Activated naive CD8-positive, alpha-beta T cell treated with anti-CD3 and anti-CD28 coated beads, Interleukin-2, amount 50 U/mL, for 24 hours (primary cell): ENCODE measurements around the gene PLEKHB2.
"Not testable (repeated sequence)": the region's sequence is repeated elsewhere in the genome, so short reads cannot be mapped to it uniquely, and the experiment has no call there.

Source experiments
- ATAC-seq: fragments of 150-1000 bp; cut with Tn5 transposase; one replicate; pipeline ENCODE4 v1.10.0; 2021
- DNase-seq: peaks from one replicate; pipeline ENCODE4 v3.0.0; 2021
- H3K27ac Mint-ChIP-seq: one replicate; pipeline ENCODE4 v1.8.0; 2021; ENCODE audit warnings: mild to moderate bottlenecking, mixed read lengths
- H3K27me3 Mint-ChIP-seq: one replicate; pipeline ENCODE4 v1.8.0; 2021; ENCODE audit warnings: mixed read lengths
- H3K36me3 Mint-ChIP-seq: one replicate; pipeline ENCODE4 v1.8.0; 2021; ENCODE audit warnings: low read depth, mixed read lengths
- H3K4me1 Mint-ChIP-seq: one replicate; pipeline ENCODE4 v1.8.0; 2021; ENCODE audit warnings: mixed read lengths
- H3K4me3 Mint-ChIP-seq: one replicate; pipeline ENCODE4 v1.8.0; 2021; ENCODE audit warnings: mild to moderate bottlenecking, moderate library complexity, mixed read lengths
- H3K9me3 Mint-ChIP-seq: one replicate; pipeline ENCODE4 v1.8.0; 2021; ENCODE audit warnings: mixed read lengths

PLEKHB2 gene, protein sequence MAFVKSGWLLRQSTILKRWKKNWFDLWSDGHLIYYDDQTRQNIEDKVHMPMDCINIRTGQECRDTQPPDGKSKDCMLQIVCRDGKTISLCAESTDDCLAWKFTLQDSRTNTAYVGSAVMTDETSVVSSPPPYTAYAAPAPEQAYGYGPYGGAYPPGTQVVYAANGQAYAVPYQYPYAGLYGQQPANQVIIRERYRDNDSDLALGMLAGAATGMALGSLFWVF

DNA sequence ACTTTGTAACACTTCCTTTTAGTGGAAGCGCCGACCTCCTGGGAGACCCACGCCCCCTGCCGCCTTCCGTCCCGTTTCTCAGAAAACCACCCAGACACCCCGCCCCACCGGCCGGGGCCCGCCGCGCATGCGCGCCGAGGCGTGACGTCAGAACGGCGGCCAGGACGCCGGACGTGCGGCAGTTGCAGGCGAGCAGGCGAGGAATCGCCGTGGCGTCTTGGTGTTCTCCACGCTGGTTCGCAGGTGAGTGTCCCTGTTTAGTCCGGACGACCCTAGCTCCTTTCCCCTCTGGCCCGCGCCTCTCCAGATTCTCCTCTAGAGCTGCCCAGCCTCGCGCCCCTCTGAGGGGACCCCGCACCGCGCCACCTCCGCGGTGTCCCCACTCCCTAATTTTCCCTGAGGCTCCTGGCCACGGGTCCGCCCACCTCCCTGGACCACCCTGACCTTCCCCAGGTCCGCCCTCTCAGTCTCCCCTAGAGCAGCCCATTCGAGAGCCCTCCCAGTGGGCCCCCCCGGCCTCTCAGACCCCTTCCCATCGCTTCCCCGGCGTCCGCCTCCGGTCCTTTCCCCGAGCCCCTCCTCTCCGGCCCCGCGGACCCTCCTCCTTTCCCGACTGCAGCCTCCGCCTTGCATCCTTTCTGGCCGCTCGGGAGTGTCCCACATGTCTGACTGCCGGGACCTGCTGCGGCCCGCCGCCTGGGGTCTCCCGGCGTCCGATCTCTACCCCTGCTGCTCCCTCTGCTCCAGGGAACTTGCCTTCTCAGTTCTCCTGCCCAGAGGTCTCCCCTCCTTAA is at the start of gene PLEKHB2:
TSS of gene PLEKHB2 (plus strand) at position 181 of the 794 bp plus-strand sequence. CDS start 15,606 bp downstream, outside the sequence.
- peak; percentile 95 for DNase-seq
- ATAC-seq = peak; percentile 70
- H3K36me3 Mint-ChIP-seq = peaks cover 20% of the 10 kb centered on the region
- H3K27ac Mint-ChIP-seq = peak within 1 kb of the TSS; percentile 96
- peak within 1 kb of the TSS; percentile 93 for H3K4me3 Mint-ChIP-seq
- H3K4me1 Mint-ChIP-seq = peaks cover 53% of the 10 kb centered on the region
- H3K9me3 Mint-ChIP-seq = no peaks in the 10 kb centered on the region
- no peaks in the 10 kb centered on the region for H3K27me3 Mint-ChIP-seq

- ATAC-seq (no peak), DNase-seq (no peak)
- no peaks in the 10 kb centered on the region for H3K9me3 Mint-ChIP-seq
- peaks cover 4% of the 10 kb centered on the region for H3K4me1 Mint-ChIP-seq
- peaks cover 56% of the 10 kb centered on the region for H3K36me3 Mint-ChIP-seq
- no peaks in the 10 kb centered on the region for H3K27me3 Mint-ChIP-seq
- no peak overlapping the region for H3K4me3 Mint-ChIP-seq
- no peak overlapping the region for H3K27ac Mint-ChIP-seq
These were observed 48.8 kb upstream of the PLEKHB2 start for GRCh38 chr2:131056204-131056931.

DNA sequence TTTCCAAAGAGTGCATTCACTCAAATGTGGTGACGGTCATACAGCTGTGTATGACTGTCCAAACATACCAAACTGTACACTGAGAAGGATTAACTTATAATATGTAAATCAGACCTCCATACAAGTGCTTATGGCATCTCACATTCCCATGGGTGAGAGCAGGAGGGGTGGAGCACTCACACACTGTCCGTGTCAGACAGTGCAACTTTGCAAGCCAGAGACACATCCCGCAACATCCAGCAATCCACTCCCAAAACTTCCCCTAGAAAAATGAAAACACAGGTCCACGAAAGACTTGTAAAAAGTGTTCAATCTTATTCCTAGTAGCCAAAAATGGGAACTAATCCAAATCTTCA is 48.2 kb upstream of the PLEKHB2 start:
- no peaks in the 10 kb centered on the region for H3K9me3 Mint-ChIP-seq
- H3K4me1 Mint-ChIP-seq = peaks cover 8% of the 10 kb centered on the region
- peaks cover 51% of the 10 kb centered on the region for H3K36me3 Mint-ChIP-seq
- H3K27ac Mint-ChIP-seq = no peak overlapping the region
- ATAC-seq (no peak), DNase-seq (no peak)
- no peak overlapping the region for H3K4me3 Mint-ChIP-seq
- H3K27me3 Mint-ChIP-seq = no peaks in the 10 kb centered on the region

GRCh38 chr2:131058214-131058843 is 46.8 kb upstream of the PLEKHB2 start:
- peaks cover 48% of the 10 kb centered on the region for H3K36me3 Mint-ChIP-seq
- H3K9me3 Mint-ChIP-seq = no peaks in the 10 kb centered on the region
- peaks cover 17% of the 10 kb centered on the region for H3K4me1 Mint-ChIP-seq
- no peaks in the 10 kb centered on the region for H3K27me3 Mint-ChIP-seq
- H3K27ac Mint-ChIP-seq = peak overlapping the region; percentile 34
- H3K4me3 Mint-ChIP-seq = no peak overlapping the region
- DNase-seq = no peak
- no peak for ATAC-seq

DNA sequence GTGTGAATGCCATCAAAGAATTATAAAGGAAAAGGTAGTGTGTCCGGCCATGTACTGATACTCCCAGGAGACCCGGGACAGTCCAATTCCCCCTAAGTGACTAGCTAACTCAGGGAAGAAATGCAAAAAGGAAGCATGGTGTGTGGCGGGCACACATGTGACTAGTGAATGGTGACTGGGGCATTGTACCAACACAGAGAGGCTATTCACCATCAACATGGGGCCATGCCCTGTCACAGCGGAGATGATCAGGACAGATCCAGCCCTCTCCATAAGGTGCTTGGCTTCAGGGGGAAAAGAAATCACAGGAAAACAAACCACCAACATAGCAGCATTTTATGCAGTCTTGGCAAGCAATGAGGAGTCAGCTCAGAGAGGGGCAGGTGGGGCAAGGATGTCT is 46.2 kb upstream of the PLEKHB2 start:
- Mint-ChIP-seq H3K27me3 (no peaks in the 10 kb centered on the region), H3K36me3 (peaks cover 50% of the 10 kb centered on the region), H3K4me3 (no peak overlapping the region), H3K9me3 (no peaks in the 10 kb centered on the region), H3K27ac (no peak overlapping the region), H3K4me1 (peaks cover 20% of the 10 kb centered on the region)
- ATAC-seq (no peak), DNase-seq (no peak)

GRCh38 chr2:131063501-131064283 is 41.4 kb upstream of the PLEKHB2 start:
- no peak for DNase-seq

DNA sequence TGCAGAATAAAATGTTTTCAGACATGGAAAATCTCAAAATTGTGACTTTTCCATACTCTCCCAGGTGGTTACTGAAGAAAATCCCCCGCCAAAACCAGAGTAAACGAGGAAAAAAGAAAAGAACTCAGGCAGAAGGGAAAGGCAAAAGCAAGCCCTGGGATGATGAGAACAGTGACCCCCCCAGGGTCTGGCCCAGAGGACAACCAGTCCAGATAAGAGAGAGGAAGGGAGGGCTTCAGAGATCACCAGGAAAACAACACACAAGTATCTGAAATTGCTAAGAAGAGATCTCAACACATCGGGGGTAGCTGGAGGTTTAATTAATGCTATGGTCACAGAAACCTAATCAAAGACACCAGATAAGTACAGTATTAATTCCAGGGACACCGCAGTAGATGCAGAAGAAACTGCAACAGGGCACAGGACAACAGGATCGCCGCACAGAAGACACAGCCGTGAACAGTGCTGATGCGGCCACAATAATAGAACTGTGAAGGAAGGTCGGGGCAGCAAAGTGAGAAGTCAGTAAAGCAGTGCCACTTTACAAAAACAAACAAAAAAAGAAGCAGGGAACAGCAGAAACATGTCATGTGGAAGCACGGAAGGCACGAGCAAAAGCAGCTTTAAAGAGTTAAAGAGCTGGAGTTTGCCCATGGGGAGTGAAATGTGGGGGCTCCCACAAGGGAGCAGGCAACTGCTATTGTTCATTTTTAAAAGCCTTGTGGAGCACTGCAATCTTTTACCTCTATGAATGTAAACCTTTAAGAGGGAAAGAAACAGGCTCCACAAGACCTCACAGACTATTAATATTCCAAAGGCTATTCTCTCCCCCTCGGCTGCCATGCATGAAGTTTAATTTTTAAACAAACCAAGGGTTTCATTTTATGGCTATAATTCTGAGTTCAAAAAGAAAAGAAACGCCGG is 40.3 kb upstream of the PLEKHB2 start:
- DNase-seq (no peak), ATAC-seq (no peak)
- H3K4me1 Mint-ChIP-seq = peaks cover 18% of the 10 kb centered on the region
- no peak overlapping the region for H3K27ac Mint-ChIP-seq
- no peaks in the 10 kb centered on the region for H3K9me3 Mint-ChIP-seq
- H3K36me3 Mint-ChIP-seq = peaks cover 45% of the 10 kb centered on the region
- no peak overlapping the region for H3K4me3 Mint-ChIP-seq
- H3K27me3 Mint-ChIP-seq = no peaks in the 10 kb centered on the region

More at GRCh38 chr2:131063501-131064283, 41.4 kb upstream of the PLEKHB2 start:
- ATAC-seq = no peak
- Mint-ChIP-seq H3K27ac (no peak overlapping the region), H3K9me3 (no peaks in the 10 kb centered on the region), H3K4me1 (peaks cover 18% of the 10 kb centered on the region), H3K4me3 (no peak overlapping the region), H3K36me3 (peaks cover 44% of the 10 kb centered on the region), H3K27me3 (no peaks in the 10 kb centered on the region)

GRCh38 chr2:131067465-131068125 is 37.5 kb upstream of the PLEKHB2 start:
- H3K27ac Mint-ChIP-seq = no peak overlapping the region
- H3K9me3 Mint-ChIP-seq = no peaks in the 10 kb centered on the region
- DNase-seq = no peak
- peaks cover 47% of the 10 kb centered on the region for H3K36me3 Mint-ChIP-seq
- H3K27me3 Mint-ChIP-seq = no peaks in the 10 kb centered on the region
- no peak overlapping the region for H3K4me3 Mint-ChIP-seq
- peaks cover 8% of the 10 kb centered on the region for H3K4me1 Mint-ChIP-seq
- no peak for ATAC-seq

- H3K36me3 Mint-ChIP-seq = peaks cover 44% of the 10 kb centered on the region
- not testable (repeated sequence) for H3K4me1 Mint-ChIP-seq, ATAC-seq, H3K9me3 Mint-ChIP-seq, H3K27ac Mint-ChIP-seq, DNase-seq, H3K27me3 Mint-ChIP-seq, H3K4me3 Mint-ChIP-seq
These were observed 37.0 kb upstream of the PLEKHB2 start for GRCh38 chr2:131068172-131068571.

- not testable (repeated sequence) for H3K27me3 Mint-ChIP-seq, H3K27ac Mint-ChIP-seq, H3K9me3 Mint-ChIP-seq, ATAC-seq, DNase-seq, H3K4me3 Mint-ChIP-seq
- Mint-ChIP-seq H3K4me1 (peaks cover 22% of the 10 kb centered on the region), H3K36me3 (peaks cover 54% of the 10 kb centered on the region)
These were observed 29.6 kb upstream of the PLEKHB2 start for GRCh38 chr2:131075578-131075977.

GRCh38 chr2:131076707-131077106 is 28.4 kb upstream of the PLEKHB2 start:
- Mint-ChIP-seq H3K36me3 (peaks cover 57% of the 10 kb centered on the region), H3K9me3 (no peaks in the 10 kb centered on the region), H3K4me1 (peaks cover 23% of the 10 kb centered on the region), H3K27ac (no peak overlapping the region), H3K27me3 (no peaks in the 10 kb centered on the region), H3K4me3 (no peak overlapping the region)
- DNase-seq (no peak), ATAC-seq (no peak)

DNA sequence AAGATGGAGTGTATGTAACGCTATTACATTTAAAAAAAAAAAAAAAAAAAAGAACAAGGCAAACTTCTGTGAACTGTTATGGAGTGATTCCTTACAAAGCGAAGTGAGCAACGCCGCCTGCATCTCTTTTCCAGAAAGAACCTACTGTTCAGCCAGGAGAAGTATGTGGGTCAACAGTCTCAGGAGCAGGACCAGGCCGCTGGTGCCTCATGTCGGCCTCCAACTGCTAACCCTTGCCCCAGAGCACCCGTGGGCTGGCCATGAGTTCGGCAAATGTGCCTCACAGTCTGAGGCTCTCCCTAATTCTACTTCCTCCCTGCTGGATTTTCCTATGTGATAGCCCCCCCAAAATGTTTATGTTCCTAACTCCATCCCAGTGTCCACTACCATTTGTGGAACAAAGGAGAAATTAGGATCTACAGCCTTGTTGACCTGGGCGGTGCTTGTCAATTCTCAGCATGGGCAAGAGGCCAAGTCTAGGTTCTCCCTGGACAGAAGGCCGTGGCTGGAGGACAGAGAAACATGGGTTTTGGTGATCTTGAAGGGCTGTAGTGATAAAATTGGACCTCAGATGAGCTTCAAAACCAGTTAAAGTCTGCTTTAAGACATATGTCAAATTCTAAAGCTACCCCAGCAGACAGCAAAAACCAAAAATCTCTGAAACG is 27.8 kb upstream of the PLEKHB2 start:
- no peaks in the 10 kb centered on the region for H3K27me3 Mint-ChIP-seq
- no peak for ATAC-seq
- peaks cover 22% of the 10 kb centered on the region for H3K4me1 Mint-ChIP-seq
- peaks cover 58% of the 10 kb centered on the region for H3K36me3 Mint-ChIP-seq
- H3K9me3 Mint-ChIP-seq = no peaks in the 10 kb centered on the region
- no peak overlapping the region for H3K4me3 Mint-ChIP-seq
- H3K27ac Mint-ChIP-seq = no peak overlapping the region
- DNase-seq = no peak
